ENCODE measurements around the gene MED25. TPM values are rescaled to one million over a fixed set of nuclear protein-coding genes. Genes with fewer than 3 reads are reported as not detected.

Gene MED25
- total and polyA plus RNA-seq, 2 donors = 7.6 to 48.0 TPM

- WGBS = 94% methylated on average over 49 of the region's 49 CpGs
- H3K4me1 ChIP-seq (ENCODE audit: control insufficient read depth in 2 of 2, insufficient read depth in 2 of 2, low read length in 2 of 2) = peaks cover 16 to 32% of the 10 kb centered on the region in 2 donors
- H3K36me3 ChIP-seq (ENCODE audit: control insufficient read depth in 2 of 2, insufficient read depth in 2 of 2, low read length in 1 of 2) = peaks cover 66 to 75% of the 10 kb centered on the region in 2 donors
- DNase-seq (ENCODE audit: low read depth in 6 of 9, low spot score in 9 of 9) = no peak
- H3K27me3 ChIP-seq (ENCODE audit: control insufficient read depth in 2 of 2, insufficient read depth in 1 of 2, low read length in 1 of 2) = no peaks in the 10 kb centered on the region
- no peaks in the 10 kb centered on the region for H3K9me3 ChIP-seq (ENCODE audit: control insufficient read depth in 2 of 2, insufficient read depth in 1 of 2, low read length in 1 of 2)
- no peak overlapping the region for H3K27ac ChIP-seq (ENCODE audit: low read depth in 1 of 2, low read length in 1 of 2)
- no peak overlapping the region for H3K4me3 ChIP-seq (ENCODE audit: low read length in 2 of 2)
These were observed 44.5 kb downstream of the MED25 start for GRCh38 chr19:49862391-49863253.

GRCh38 chr19:49863254-49863934 is 45.3 kb downstream of the MED25 start:
- peaks cover 16 to 32% of the 10 kb centered on the region in 2 donors for H3K4me1 ChIP-seq (ENCODE audit: control insufficient read depth in 2 of 2, insufficient read depth in 2 of 2, low read length in 2 of 2)
- no peak overlapping the region for H3K4me3 ChIP-seq (ENCODE audit: low read length in 2 of 2)
- peaks cover 0 to 4% of the 10 kb centered on the region in 2 donors for H3K9me3 ChIP-seq (ENCODE audit: control insufficient read depth in 2 of 2, insufficient read depth in 1 of 2, low read length in 1 of 2)
- 97% methylated on average over 24 of the region's 24 CpGs for WGBS
- no peaks in the 10 kb centered on the region for H3K27me3 ChIP-seq (ENCODE audit: control insufficient read depth in 2 of 2, insufficient read depth in 1 of 2, low read length in 1 of 2)
- peaks cover 60 to 68% of the 10 kb centered on the region in 2 donors for H3K36me3 ChIP-seq (ENCODE audit: control insufficient read depth in 2 of 2, insufficient read depth in 2 of 2, low read length in 1 of 2)
- DNase-seq (ENCODE audit: low read depth in 6 of 9, low spot score in 9 of 9) = no peak
- no peak overlapping the region for H3K27ac ChIP-seq (ENCODE audit: low read depth in 1 of 2, low read length in 1 of 2)

- Histone ChIP-seq H3K27me3 (ENCODE audit: control insufficient read depth in 2 of 2, insufficient read depth in 1 of 2, low read length in 1 of 2) (no peaks in the 10 kb centered on the region), H3K4me3 (ENCODE audit: low read length in 2 of 2) (no peak overlapping the region), H3K27ac (ENCODE audit: low read depth in 1 of 2, low read length in 1 of 2) (no peak overlapping the region), H3K4me1 (ENCODE audit: control insufficient read depth in 2 of 2, insufficient read depth in 2 of 2, low read length in 2 of 2) (peaks cover 20 to 36% of the 10 kb centered on the region in 2 donors), H3K36me3 (ENCODE audit: control insufficient read depth in 2 of 2, insufficient read depth in 2 of 2, low read length in 1 of 2) (peaks cover 54 to 62% of the 10 kb centered on the region in 2 donors), H3K9me3 (ENCODE audit: control insufficient read depth in 2 of 2, insufficient read depth in 1 of 2, low read length in 1 of 2) (peaks cover 0 to 4% of the 10 kb centered on the region in 2 donors)
- DNase-seq (ENCODE audit: low read depth in 6 of 9, low spot score in 9 of 9) = no peak
- 99% methylated on average over 17 of the region's 17 CpGs for WGBS
These were observed 45.8 kb downstream of the MED25 start for GRCh38 chr19:49863935-49864320.

GRCh38 chr19:49864890-49865289 is 46.8 kb downstream of the MED25 start:
- no peak for DNase-seq (ENCODE audit: low read depth in 6 of 9, low spot score in 9 of 9)
- Histone ChIP-seq H3K27ac (ENCODE audit: low read depth in 1 of 2, low read length in 1 of 2) (no peak overlapping the region), H3K9me3 (ENCODE audit: control insufficient read depth in 2 of 2, insufficient read depth in 1 of 2, low read length in 1 of 2) (peaks cover 0 to 4% of the 10 kb centered on the region in 2 donors), H3K4me3 (ENCODE audit: low read length in 2 of 2) (no peak overlapping the region), H3K36me3 (ENCODE audit: control insufficient read depth in 2 of 2, insufficient read depth in 2 of 2, low read length in 1 of 2) (peaks cover 48 to 53% of the 10 kb centered on the region in 2 donors), H3K4me1 (ENCODE audit: control insufficient read depth in 2 of 2, insufficient read depth in 2 of 2, low read length in 2 of 2) (peaks cover 24 to 40% of the 10 kb centered on the region in 2 donors), H3K27me3 (ENCODE audit: control insufficient read depth in 2 of 2, insufficient read depth in 1 of 2, low read length in 1 of 2) (no peaks in the 10 kb centered on the region)
- WGBS = 98% methylated on average over 13 of the region's 13 CpGs

DNA sequence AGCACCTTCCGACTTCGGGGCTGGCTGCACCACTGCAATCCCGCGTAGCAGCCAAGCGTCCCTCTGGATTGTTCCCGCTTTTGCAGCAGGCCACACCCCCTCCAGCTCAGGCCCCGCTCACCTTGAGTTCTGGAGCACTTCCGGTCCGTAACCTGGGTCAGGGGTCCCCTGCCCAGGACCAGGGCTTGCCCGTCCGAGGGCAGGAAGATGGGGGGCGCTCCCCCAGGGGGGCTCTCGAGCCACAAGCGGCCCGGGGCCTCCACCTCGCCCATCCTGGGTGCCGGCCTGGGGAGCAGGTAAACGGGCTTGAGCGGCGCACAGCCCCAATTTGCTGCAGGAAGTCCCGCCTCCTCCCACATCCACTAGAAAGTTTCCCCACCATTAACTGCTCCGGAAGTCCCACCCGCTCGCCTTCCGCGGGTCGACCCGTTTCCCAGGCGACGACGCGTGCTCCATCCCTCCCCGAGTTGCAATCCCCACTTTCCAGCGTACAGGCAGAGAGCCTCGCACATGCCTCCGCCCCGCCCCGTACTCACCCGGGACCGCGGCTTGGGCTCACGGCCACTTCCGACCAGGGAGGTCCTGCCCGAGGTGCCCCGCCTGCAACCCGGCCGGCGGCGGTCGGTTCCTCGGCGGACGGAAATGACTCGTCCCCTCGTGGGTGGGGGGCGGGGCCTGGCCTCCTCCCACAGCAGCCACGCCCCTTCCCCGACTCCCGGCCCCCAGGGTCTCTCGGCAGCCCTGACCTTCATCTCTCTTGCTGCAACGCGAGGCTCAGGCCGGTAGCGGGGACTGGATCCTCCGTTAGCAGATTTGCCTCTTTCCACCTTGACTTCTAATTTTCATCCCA is 49.1 kb downstream of the MED25 start, which contains the start of gene PNKP:
Gene PNKP, minus strand, starts transcription at position 644 of the 850 bp plus-strand sequence. Its CDS starts 372 bp downstream, at position 272.
- peaks cover 33 to 35% of the 10 kb centered on the region in 2 donors for H3K36me3 ChIP-seq (ENCODE audit: control insufficient read depth in 2 of 2, insufficient read depth in 2 of 2, low read length in 1 of 2)
- H3K9me3 ChIP-seq (ENCODE audit: control insufficient read depth in 2 of 2, insufficient read depth in 1 of 2, low read length in 1 of 2) = peaks cover 0 to 4% of the 10 kb centered on the region in 2 donors
- WGBS = under 1% methylated on average over 65 of the region's 65 CpGs
- peak within 1 kb of the TSS; percentile 93 to 97 for H3K27ac ChIP-seq (ENCODE audit: low read depth in 1 of 2, low read length in 1 of 2)
- DNase-seq (ENCODE audit: low read depth in 6 of 9, low spot score in 9 of 9) = peak; percentile 83 to 96 (median 87)
- H3K27me3 ChIP-seq (ENCODE audit: control insufficient read depth in 2 of 2, insufficient read depth in 1 of 2, low read length in 1 of 2) = no peaks in the 10 kb centered on the region
- H3K4me3 ChIP-seq (ENCODE audit: low read length in 2 of 2) = peak within 1 kb of the TSS; percentile 79 to 96
- H3K4me1 ChIP-seq (ENCODE audit: control insufficient read depth in 2 of 2, insufficient read depth in 2 of 2, low read length in 2 of 2) = peaks cover 31 to 55% of the 10 kb centered on the region in 2 donors

GRCh38 chr19:49869009-49869483 is 51.0 kb downstream of the MED25 start:
- Histone ChIP-seq H3K27ac (ENCODE audit: low read depth in 1 of 2, low read length in 1 of 2) (peak overlapping the region; percentile 93 to 95), H3K27me3 (ENCODE audit: control insufficient read depth in 2 of 2, insufficient read depth in 1 of 2, low read length in 1 of 2) (no peaks in the 10 kb centered on the region), H3K36me3 (ENCODE audit: control insufficient read depth in 2 of 2, insufficient read depth in 2 of 2, low read length in 1 of 2) (peaks cover 18 to 20% of the 10 kb centered on the region in 2 donors), H3K9me3 (ENCODE audit: control insufficient read depth in 2 of 2, insufficient read depth in 1 of 2, low read length in 1 of 2) (peaks cover 0 to 4% of the 10 kb centered on the region in 2 donors), H3K4me3 (ENCODE audit: low read length in 2 of 2) (peak overlapping the region; percentile 57 to 68), H3K4me1 (ENCODE audit: control insufficient read depth in 2 of 2, insufficient read depth in 2 of 2, low read length in 2 of 2) (peaks cover 31 to 55% of the 10 kb centered on the region in 2 donors)
- no peak for DNase-seq (ENCODE audit: low read depth in 6 of 9, low spot score in 9 of 9)
- WGBS = 3% methylated on average over 15 of the region's 15 CpGs

DNA sequence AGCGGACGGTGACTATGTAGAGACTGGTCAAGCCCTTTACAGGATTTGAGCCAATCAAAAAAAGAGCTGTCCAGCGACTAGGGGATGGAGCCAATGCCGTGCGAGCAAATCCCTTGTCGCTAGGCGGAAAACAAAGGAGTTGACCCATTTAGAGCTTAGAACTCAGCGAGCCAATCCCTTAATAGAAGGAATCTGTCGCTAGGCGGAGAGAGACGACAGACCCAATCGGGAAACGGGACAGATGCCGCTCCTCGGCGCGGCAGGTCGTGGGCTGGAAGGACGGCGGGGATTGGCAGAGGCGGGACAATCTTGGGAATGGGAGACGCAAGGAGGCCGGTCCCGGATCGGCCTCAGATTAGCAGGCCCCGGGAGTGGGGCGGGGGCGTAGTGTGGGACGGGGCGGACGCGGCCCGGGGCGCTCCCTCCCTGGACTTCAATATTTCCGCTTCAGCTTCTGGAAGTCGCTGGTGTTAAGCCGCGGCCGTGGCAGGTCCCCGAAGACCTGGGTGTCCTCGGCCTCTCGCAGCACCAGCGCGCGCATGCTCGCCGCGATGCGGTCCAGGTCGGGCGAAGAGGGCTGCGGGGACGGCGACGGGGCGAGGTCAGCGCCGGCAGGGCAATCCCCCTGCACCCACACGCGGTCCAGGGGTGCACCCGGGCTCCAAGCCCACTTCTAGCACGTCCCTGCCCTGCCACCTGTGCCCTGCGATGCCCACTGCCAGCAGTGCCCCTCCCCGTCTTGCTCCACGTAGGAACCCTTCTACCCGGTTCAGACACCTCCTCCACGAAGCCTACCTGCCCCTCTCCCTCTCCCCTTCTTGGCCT is 51.6 kb downstream of the MED25 start:
- Histone ChIP-seq H3K4me3 (ENCODE audit: low read length in 2 of 2) (peak overlapping the region; percentile 57 to 68), H3K27me3 (ENCODE audit: control insufficient read depth in 2 of 2, insufficient read depth in 1 of 2, low read length in 1 of 2) (no peaks in the 10 kb centered on the region), H3K36me3 (ENCODE audit: control insufficient read depth in 2 of 2, insufficient read depth in 2 of 2, low read length in 1 of 2) (peaks cover 11 to 19% of the 10 kb centered on the region in 2 donors), H3K9me3 (ENCODE audit: control insufficient read depth in 2 of 2, insufficient read depth in 1 of 2, low read length in 1 of 2) (peaks cover 0 to 4% of the 10 kb centered on the region in 2 donors), H3K4me1 (ENCODE audit: control insufficient read depth in 2 of 2, insufficient read depth in 2 of 2, low read length in 2 of 2) (peaks cover 31 to 55% of the 10 kb centered on the region in 2 donors), H3K27ac (ENCODE audit: low read depth in 1 of 2, low read length in 1 of 2) (peak overlapping the region; percentile 93 to 95)
- peak; percentile 91 to 99 (median 97) for DNase-seq (ENCODE audit: low read depth in 6 of 9, low spot score in 9 of 9)
- under 1% methylated on average over 67 of the region's 67 CpGs for WGBS
